HG03139 (cell line): ENCODE results near the gene SOCS6.
A peak's percentile ranks its signal among the peaks of the same experiment; 100 is the strongest.
"Not testable (repeated sequence)": the region's sequence is repeated elsewhere in the genome, so short reads cannot be mapped to it uniquely, and the experiment has no call there.

ENCODE experiments used
- ATAC-seq: cut with Tn5 transposase; IDR thresholded peaks from one replicate; pipeline ENCODE4 v1.9.1; 2021; ENCODE audit not compliant: unreplicated experiment

The SOCS6 gene

DNA sequence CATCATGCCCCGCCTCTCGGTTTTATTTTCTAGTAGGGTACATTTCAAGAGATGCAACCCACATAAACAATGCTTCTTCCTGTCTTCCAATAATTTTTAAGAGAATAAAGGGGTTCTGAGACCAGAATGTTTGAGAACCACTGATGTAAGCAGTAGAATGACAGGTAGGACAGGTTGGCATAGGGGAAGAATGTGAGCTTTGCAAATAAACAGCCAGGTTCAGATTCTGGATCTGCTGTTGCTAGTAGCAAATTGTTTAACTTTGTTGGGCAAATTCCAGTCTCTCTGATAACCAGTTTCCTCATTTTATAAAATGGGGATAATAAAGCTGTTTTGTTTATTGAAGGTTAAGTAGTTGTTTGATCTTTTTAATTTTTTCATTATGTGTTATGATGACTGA lies 32.8 kb downstream of the SOCS6 start:
- no peak for ATAC-seq

GRCh38 chr18:70322385-70322784 lies 33.5 kb downstream of the SOCS6 start:
- ATAC-seq: no peak

DNA sequence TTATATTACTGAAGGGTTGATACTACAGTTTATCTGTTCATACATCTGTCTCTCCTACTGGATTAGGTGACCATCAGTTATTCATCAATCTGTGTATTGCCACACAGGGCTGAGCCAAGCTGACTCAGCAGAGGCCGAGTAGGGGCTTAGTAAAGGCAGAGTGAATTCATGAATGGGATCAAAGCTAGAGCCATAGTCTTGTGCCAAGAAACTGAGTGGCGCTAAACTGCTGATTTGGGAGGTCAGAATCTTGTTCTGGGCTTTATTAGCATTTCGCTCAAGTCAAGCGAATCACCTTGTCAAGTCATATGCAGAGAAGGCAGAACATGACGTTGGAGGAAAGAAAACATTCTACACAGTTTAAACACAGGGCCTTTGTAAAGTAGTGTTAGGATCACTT lies 34.1 kb downstream of the SOCS6 start:
- no peak for ATAC-seq

- no peak for ATAC-seq
Observed at GRCh38 chr18:70324897-70325296, 36.1 kb downstream of the SOCS6 start.

DNA sequence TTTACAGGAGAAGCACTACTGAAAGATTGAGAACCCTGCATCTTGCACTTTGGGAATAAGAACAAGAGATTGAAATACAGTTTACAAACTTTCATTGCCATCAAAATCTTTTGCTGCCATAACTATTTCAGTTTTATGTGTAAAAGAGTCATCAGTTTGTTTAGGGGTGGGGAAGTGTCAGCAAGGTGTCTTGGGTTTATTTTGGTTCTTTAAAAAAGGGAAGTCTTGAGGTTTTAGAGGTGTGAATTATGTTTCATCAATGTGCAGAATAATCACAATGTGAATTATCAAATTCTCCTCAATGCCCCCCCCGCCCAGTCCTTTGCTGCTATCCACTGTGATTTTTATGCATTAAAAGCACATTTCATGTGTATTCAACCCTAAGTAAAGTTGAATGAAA lies 37.4 kb downstream of the SOCS6 start:
- ATAC-seq: no peak

DNA sequence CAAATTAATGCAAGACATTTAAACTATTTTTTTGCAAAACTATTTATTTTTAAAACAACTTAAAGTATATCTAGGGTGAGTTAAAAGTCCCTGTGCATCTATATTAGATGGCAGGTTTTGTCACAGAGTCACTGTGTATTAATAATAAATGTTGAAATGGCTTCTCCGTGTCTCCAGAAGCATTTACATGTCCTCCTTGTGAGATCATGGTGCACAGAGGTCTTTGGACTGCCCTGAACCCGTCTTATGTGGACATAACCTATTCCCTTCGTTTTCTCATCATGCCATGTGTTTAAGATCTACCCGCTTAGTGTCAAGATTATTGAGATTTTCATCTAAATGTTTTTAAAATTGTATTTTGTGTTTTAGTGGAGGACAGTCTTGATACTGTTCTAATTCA lies 39.3 kb downstream of the SOCS6 start:
- no peak for ATAC-seq

DNA sequence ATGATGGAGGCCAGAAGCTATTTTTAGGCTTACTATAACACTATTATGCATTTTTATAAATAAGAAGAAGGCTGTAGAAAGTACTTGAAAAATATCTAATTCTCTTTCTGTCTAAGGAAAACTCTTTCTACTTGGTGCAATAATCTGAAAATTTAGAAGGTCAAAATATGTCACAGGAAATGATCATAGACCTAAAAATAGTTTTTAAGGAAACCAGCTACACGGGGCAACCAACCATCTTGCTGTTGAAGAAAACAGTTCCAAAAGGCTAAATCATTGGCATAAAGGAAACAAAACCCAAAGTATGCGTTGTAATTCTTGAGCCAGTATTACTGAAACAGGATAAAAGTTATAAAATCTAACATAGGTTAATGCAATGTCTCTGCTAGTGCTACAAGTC lies 40.2 kb downstream of the SOCS6 start:
- ATAC-seq: no peak

DNA sequence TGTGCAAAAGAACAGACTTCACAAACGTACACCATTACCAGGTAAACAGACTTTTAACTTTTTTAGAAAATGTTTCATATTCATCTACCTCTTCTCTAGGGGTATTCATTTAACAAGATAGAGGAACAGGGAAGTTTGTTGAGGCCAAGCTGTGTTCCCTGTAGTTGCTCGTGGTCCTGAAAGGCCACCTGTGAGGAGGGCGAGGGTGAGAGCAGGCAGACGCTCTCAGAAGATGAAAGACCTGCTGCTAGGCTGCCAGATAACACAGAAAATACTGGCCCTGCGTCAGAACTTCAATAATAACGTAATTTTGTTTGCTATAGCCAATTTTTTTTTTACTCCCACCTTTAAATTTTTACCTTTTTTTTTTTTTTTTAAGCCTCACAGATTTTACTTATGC lies 42.0 kb downstream of the SOCS6 start:
- no peak for ATAC-seq

DNA sequence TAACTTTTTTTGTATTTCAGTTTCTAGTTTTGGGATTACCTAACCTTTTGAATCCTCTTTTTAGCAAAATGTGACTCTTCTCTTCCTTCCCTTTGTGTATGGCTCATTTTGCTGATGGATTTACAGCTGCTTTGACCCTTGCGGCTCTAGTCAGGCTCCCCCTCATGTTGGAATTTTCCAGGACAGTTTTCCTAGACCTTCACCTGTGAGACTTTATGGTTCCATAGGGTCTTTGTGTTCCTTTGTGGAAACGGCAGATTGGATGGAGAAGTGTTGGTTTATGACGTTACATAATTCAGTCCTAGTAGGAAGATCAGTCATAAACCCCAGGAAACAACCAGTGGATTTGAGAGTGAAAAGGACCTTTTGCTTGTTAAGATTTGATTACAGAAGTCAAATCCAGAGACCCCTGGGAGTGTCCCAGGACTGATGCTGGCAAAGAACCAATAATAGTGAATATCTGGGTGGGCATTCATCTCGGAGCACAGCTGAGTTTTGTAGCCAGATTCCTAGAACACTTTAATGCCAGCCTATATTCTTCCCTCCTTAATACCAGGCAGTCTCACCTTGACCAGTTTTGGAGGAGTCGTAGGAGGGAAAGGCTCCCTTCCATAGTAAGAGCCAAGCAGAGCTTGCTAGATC lies 42.7 kb downstream of the SOCS6 start:
- no peak for ATAC-seq

- ATAC-seq: no peak
Observed at GRCh38 chr18:70332694-70333093, 43.8 kb downstream of the SOCS6 start.

- no peak for ATAC-seq
Observed at GRCh38 chr18:70333316-70333715, 44.5 kb downstream of the SOCS6 start.

DNA sequence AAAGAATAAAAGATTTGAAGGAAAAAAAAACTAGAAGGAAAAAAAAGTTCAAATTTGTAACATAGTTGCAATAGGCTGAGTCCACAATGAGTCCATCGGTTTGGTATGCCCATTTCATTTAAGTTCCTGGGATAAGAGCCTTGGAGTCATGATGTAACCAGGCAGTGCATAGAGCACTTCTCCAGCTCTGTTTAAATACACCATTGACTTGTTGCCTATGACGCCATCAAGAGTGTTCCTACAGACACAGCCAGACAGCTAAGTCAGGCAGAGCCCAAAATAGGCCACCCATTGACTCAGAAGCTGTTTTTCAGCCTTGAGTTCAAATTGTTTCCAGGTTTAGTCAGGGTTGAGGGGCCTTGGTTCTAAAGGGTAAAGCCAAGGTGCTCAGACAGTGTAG lies 44.9 kb downstream of the SOCS6 start:
- ATAC-seq: no peak

DNA sequence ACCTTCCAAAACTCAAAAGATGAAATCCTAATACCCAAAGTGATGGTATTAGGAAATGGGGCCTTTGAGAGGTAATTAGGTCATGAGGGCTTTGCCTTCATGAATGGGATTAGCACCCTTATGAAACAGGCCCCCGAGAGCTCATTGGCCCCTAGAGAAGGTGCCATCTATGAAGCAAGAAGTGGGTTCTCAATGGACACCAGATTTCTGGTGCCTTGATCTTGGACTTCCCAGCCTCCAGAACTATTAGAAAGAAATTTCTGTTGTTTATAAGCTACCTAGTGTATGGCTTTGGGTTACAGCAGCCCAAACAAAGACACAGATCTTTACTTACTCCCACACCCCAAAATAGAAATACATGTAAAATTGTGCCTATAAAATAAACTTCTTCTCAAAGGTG lies 45.4 kb downstream of the SOCS6 start:
- no peak for ATAC-seq

GRCh38 chr18:70334728-70335329 lies 46.0 kb downstream of the SOCS6 start:
- no peak for ATAC-seq

GRCh38 chr18:70335892-70336726 lies 47.3 kb downstream of the SOCS6 start:
- ATAC-seq: no peak

DNA sequence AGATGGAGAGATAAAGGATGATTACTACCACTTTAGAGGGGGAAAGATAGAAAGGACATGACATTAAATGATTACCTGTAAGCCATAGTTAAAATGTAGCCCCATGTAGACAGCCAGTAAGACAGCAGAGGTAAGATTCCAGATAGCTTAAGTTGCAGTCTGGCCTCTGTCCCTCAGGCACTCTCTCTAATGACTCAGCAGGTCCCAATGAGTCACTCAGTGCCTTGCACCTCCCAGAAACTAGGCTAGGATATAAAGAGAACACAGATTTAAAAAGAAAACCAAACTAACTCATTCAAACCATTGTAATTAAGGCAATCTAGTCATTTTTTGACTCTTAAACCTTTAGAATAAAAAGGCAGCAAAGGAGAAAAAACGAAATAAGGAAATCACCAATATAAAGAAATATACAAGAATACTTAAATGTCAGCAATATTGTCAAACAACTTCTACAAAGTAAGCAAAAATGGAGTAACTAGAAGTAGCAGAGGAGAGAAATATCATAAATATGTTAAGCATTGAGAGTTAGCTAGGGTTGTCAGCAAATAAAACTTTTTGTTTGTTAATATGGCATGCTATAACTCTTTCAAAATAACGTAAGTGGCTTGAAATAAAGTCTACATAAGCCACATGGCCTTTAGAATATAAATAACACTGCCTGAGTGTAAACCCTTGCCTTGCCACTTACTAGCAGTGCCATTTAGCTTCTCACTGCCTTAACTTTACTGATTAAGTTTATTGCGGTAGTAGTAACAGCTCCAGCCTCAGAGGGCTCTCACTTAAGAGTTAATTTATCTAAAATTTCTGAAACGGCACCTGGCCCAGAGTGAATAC lies 48.5 kb downstream of the SOCS6 start:
- ATAC-seq: peak; percentile 50

DNA sequence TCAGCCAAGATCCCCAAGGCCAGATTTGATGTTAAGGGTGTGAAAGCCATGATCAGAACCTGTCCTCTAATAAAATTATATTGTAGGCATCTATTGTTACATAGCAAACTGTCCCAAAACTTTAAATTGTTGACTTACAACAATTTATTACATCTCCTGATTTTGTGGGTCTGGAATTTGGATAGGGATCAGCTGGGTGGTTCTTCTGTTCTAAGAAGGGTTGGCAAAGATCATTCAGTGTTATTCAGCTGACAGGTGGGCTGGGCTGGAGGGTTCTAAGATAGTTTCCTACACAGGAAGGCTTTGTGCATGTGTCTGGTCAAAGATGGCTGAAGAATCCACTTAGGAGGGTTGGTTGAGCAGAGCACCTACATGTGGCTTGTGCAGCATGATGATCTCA lies 50.0 kb downstream of the SOCS6 start:
- no peak for ATAC-seq

DNA sequence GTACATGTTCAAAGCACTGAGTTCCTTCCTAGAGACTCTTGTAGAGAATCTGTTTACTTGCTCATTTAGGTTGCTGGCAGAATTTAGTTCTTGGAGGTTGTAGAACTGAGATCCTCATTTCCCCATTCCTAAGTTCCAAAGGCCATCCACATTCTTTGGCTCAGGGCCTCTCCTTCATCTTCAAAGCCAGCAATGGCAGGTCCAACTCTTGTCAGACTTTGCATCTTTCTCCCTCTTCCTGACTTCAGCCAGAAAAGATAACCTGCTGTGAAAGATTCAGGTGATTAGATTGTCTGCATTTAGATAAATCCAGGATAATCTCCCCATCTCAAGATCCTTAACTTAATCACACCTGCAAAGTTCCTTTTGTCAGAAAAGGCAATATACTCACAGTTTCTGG lies 51.1 kb downstream of the SOCS6 start:
- ATAC-seq: no peak

- ATAC-seq: not testable (repeated sequence)
Observed at GRCh38 chr18:70348481-70348880, 59.6 kb downstream of the SOCS6 start.

DNA sequence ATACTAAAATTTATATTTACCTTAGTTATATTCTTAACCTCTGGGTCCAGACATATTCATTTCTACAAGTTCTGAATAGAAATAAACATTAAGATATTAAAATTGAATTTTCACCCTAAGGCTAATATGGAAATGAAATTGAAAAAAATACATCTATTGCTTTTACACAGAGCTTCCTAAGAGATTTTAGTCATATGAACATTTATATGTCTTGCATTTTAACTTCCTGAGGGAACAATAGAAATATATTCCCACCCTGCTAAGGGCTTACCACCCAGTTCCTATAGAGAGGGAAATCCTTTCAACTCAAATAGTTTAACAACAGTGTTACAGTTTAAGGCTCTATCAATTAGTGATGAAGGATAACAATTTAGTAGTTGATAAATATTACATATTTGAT lies 60.5 kb downstream of the SOCS6 start:
- no peak for ATAC-seq

- no peak for ATAC-seq
Observed at GRCh38 chr18:70354080-70354479, 65.2 kb downstream of the SOCS6 start.
